ENCODE results near the gene GRM3. TPM values are rescaled to one million over a fixed set of nuclear protein-coding genes. Genes with fewer than 3 reads are reported as not detected.

GRM3 gene
- total and polyA plus RNA-seq, 4 donors: not detected

GRCh38 chr7:86884152-86884551 is 240.4 kb downstream of the GRM3 start:
- intact Hi-C loops (cut with DNase I): no loop called here
- H3K27ac ChIP-seq (ENCODE audit: low read depth in 1 of 2, low read length in 2 of 2): no peak overlapping the region
- no peaks in the 10 kb centered on the region for H3K9me3 ChIP-seq (ENCODE audit: control insufficient read depth, low read length)
- ATAC-seq (ENCODE audit: low FRiP score): no peak
- H3K4me1 ChIP-seq (ENCODE audit: control insufficient read depth in 1 of 2, insufficient read depth in 2 of 2, low read length in 2 of 2): no peaks in the 10 kb centered on the region
- H3K36me3 ChIP-seq (ENCODE audit: control insufficient read depth in 1 of 2, insufficient read depth in 2 of 2, low read length in 1 of 2): no peaks in the 10 kb centered on the region
- DNase-seq: no peak
- no peaks in the 10 kb centered on the region for H3K27me3 ChIP-seq (ENCODE audit: control insufficient read depth in 1 of 2, insufficient read depth in 2 of 2, low read length in 1 of 2)
- 73 to 84% methylated on average over 2 of the region's 2 CpGs for WGBS, 2 donors
- no peak overlapping the region for H3K4me3 ChIP-seq (ENCODE audit: low read length in 2 of 2)

GRCh38 chr7:86889501-86889900 is 245.8 kb downstream of the GRM3 start:
- Histone ChIP-seq H3K27me3 (ENCODE audit: control insufficient read depth in 1 of 2, insufficient read depth in 2 of 2, low read length in 1 of 2) (no peaks in the 10 kb centered on the region), H3K4me3 (ENCODE audit: low read length in 2 of 2) (no peak overlapping the region), H3K36me3 (ENCODE audit: control insufficient read depth in 1 of 2, insufficient read depth in 2 of 2, low read length in 1 of 2) (peaks cover 0 to 2% of the 10 kb centered on the region in 2 donors), H3K27ac (ENCODE audit: low read depth in 1 of 2, low read length in 2 of 2) (no peak overlapping the region), H3K4me1 (ENCODE audit: control insufficient read depth in 1 of 2, insufficient read depth in 2 of 2, low read length in 2 of 2) (no peaks in the 10 kb centered on the region), H3K9me3 (ENCODE audit: control insufficient read depth, low read length) (no peaks in the 10 kb centered on the region)
- intact Hi-C loops (cut with DNase I): no loop called here
- DNase-seq (no peak), ATAC-seq (ENCODE audit: low FRiP score) (no peak)
- WGBS, 2 donors: 84 to 88% methylated on average over 3 of the region's 3 CpGs

GRCh38 chr7:86898171-86898570 is 254.5 kb downstream of the GRM3 start:
- intact Hi-C loops (cut with DNase I): no loop called here
- Histone ChIP-seq H3K27me3 (ENCODE audit: control insufficient read depth in 1 of 2, insufficient read depth in 2 of 2, low read length in 1 of 2) (no peaks in the 10 kb centered on the region), H3K4me1 (ENCODE audit: control insufficient read depth in 1 of 2, insufficient read depth in 2 of 2, low read length in 2 of 2) (no peaks in the 10 kb centered on the region), H3K27ac (ENCODE audit: low read depth in 1 of 2, low read length in 2 of 2) (no peak overlapping the region), H3K9me3 (ENCODE audit: control insufficient read depth, low read length) (no peaks in the 10 kb centered on the region), H3K36me3 (ENCODE audit: control insufficient read depth in 1 of 2, insufficient read depth in 2 of 2, low read length in 1 of 2) (peaks cover 0 to 2% of the 10 kb centered on the region in 2 donors), H3K4me3 (ENCODE audit: low read length in 2 of 2) (no peak overlapping the region)
- 85 to 86% methylated on average over 2 of the region's 2 CpGs for WGBS, 2 donors
- no peak for ATAC-seq (ENCODE audit: low FRiP score)
- no peak for DNase-seq

- no peak overlapping the region for H3K4me3 ChIP-seq (ENCODE audit: low read length in 2 of 2)
- no peaks in the 10 kb centered on the region for H3K4me1 ChIP-seq (ENCODE audit: control insufficient read depth in 1 of 2, insufficient read depth in 2 of 2, low read length in 2 of 2)
- H3K9me3 ChIP-seq (ENCODE audit: control insufficient read depth, low read length): no peaks in the 10 kb centered on the region
- H3K36me3 ChIP-seq (ENCODE audit: control insufficient read depth in 1 of 2, insufficient read depth in 2 of 2, low read length in 1 of 2): peaks cover 0 to 2% of the 10 kb centered on the region in 2 donors
- intact Hi-C loops (cut with DNase I): no loop called here
- H3K27ac ChIP-seq (ENCODE audit: low read depth in 1 of 2, low read length in 2 of 2): no peak overlapping the region
- no peaks in the 10 kb centered on the region for H3K27me3 ChIP-seq (ENCODE audit: control insufficient read depth in 1 of 2, insufficient read depth in 2 of 2, low read length in 1 of 2)
- DNase-seq (no peak), ATAC-seq (ENCODE audit: low FRiP score) (no peak)
Observed at GRCh38 chr7:86900886-86901285, 257.2 kb downstream of the GRM3 start.

GRCh38 chr7:86904949-86905834 is 261.5 kb downstream of the GRM3 start:
- H3K4me1 ChIP-seq (ENCODE audit: control insufficient read depth in 1 of 2, insufficient read depth in 2 of 2, low read length in 2 of 2): no peaks in the 10 kb centered on the region
- H3K27me3 ChIP-seq (ENCODE audit: control insufficient read depth in 1 of 2, insufficient read depth in 2 of 2, low read length in 1 of 2): no peaks in the 10 kb centered on the region
- no peaks in the 10 kb centered on the region for H3K36me3 ChIP-seq (ENCODE audit: control insufficient read depth in 1 of 2, insufficient read depth in 2 of 2, low read length in 1 of 2)
- WGBS, 2 donors: 26 to 28% methylated on average over 3 of the region's 3 CpGs
- no peak overlapping the region for H3K27ac ChIP-seq (ENCODE audit: low read depth in 1 of 2, low read length in 2 of 2)
- no peak for ATAC-seq (ENCODE audit: low FRiP score)
- no peak for DNase-seq
- no peak overlapping the region for H3K4me3 ChIP-seq (ENCODE audit: low read length in 2 of 2)
- no peaks in the 10 kb centered on the region for H3K9me3 ChIP-seq (ENCODE audit: control insufficient read depth, low read length)
- intact Hi-C loops (cut with DNase I): no loop called here

GRCh38 chr7:86908948-86909347 is 265.2 kb downstream of the GRM3 start:
- ATAC-seq (ENCODE audit: low FRiP score) (no peak), DNase-seq (no peak)
- Histone ChIP-seq H3K9me3 (ENCODE audit: control insufficient read depth, low read length) (no peaks in the 10 kb centered on the region), H3K4me1 (ENCODE audit: control insufficient read depth in 1 of 2, insufficient read depth in 2 of 2, low read length in 2 of 2) (no peaks in the 10 kb centered on the region), H3K36me3 (ENCODE audit: control insufficient read depth in 1 of 2, insufficient read depth in 2 of 2, low read length in 1 of 2) (no peaks in the 10 kb centered on the region), H3K27ac (ENCODE audit: low read depth in 1 of 2, low read length in 2 of 2) (no peak overlapping the region), H3K4me3 (ENCODE audit: low read length in 2 of 2) (no peak overlapping the region), H3K27me3 (ENCODE audit: control insufficient read depth in 1 of 2, insufficient read depth in 2 of 2, low read length in 1 of 2) (no peaks in the 10 kb centered on the region)
- 18 to 25% methylated on average over 1 of the region's 1 CpG for WGBS, 2 donors
- intact Hi-C loops (cut with DNase I): no loop called here

- DNase-seq (no peak), ATAC-seq (ENCODE audit: low FRiP score) (no peak)
- intact Hi-C loops (cut with DNase I): no loop called here
- Histone ChIP-seq H3K4me1 (ENCODE audit: control insufficient read depth in 1 of 2, insufficient read depth in 2 of 2, low read length in 2 of 2) (no peaks in the 10 kb centered on the region), H3K9me3 (ENCODE audit: control insufficient read depth, low read length) (no peaks in the 10 kb centered on the region), H3K27me3 (ENCODE audit: control insufficient read depth in 1 of 2, insufficient read depth in 2 of 2, low read length in 1 of 2) (no peaks in the 10 kb centered on the region), H3K4me3 (ENCODE audit: low read length in 2 of 2) (no peak overlapping the region), H3K27ac (ENCODE audit: low read depth in 1 of 2, low read length in 2 of 2) (no peak overlapping the region), H3K36me3 (ENCODE audit: control insufficient read depth in 1 of 2, insufficient read depth in 2 of 2, low read length in 1 of 2) (no peaks in the 10 kb centered on the region)
- 93 to 100% methylated on average over 1 of the region's 1 CpG for WGBS, 2 donors
Observed at GRCh38 chr7:86911659-86912058, 267.9 kb downstream of the GRM3 start.

- H3K4me3 ChIP-seq (ENCODE audit: low read length in 2 of 2): no peak overlapping the region
- intact Hi-C loops (cut with DNase I): no loop called here
- ATAC-seq (ENCODE audit: low FRiP score) (no peak), DNase-seq (no peak)
- no peaks in the 10 kb centered on the region for H3K4me1 ChIP-seq (ENCODE audit: control insufficient read depth in 1 of 2, insufficient read depth in 2 of 2, low read length in 2 of 2)
- 27 to 33% methylated on average over 4 of the region's 4 CpGs for WGBS, 2 donors
- no peaks in the 10 kb centered on the region for H3K36me3 ChIP-seq (ENCODE audit: control insufficient read depth in 1 of 2, insufficient read depth in 2 of 2, low read length in 1 of 2)
- H3K27ac ChIP-seq (ENCODE audit: low read depth in 1 of 2, low read length in 2 of 2): no peak overlapping the region
- no peaks in the 10 kb centered on the region for H3K27me3 ChIP-seq (ENCODE audit: control insufficient read depth in 1 of 2, insufficient read depth in 2 of 2, low read length in 1 of 2)
- no peaks in the 10 kb centered on the region for H3K9me3 ChIP-seq (ENCODE audit: control insufficient read depth, low read length)
Observed at GRCh38 chr7:86913709-86914108, 270.0 kb downstream of the GRM3 start.

Measured in aorta (tissue), 5 donors.